ENCODE measurements around the gene PUSL1.

PUSL1 gene

GRCh38 chr1:1321477-1321876 is 13.1 kb downstream of the PUSL1 start:
- in situ Hi-C loops (cut with HindIII; ENCODE audit: low sequenced_read_pairs): no loop called here

- in situ Hi-C loops (cut with HindIII; ENCODE audit: low sequenced_read_pairs): no loop called here
Observed at GRCh38 chr1:1322418-1322817, 14.0 kb downstream of the PUSL1 start.

GRCh38 chr1:1322952-1323351 is 14.6 kb downstream of the PUSL1 start:
- in situ Hi-C loops (cut with HindIII; ENCODE audit: low sequenced_read_pairs): no loop called here

- in situ Hi-C loops (cut with HindIII; ENCODE audit: low sequenced_read_pairs): no loop called here
Observed at GRCh38 chr1:1324084-1324523, 15.7 kb downstream of the PUSL1 start.

DNA sequence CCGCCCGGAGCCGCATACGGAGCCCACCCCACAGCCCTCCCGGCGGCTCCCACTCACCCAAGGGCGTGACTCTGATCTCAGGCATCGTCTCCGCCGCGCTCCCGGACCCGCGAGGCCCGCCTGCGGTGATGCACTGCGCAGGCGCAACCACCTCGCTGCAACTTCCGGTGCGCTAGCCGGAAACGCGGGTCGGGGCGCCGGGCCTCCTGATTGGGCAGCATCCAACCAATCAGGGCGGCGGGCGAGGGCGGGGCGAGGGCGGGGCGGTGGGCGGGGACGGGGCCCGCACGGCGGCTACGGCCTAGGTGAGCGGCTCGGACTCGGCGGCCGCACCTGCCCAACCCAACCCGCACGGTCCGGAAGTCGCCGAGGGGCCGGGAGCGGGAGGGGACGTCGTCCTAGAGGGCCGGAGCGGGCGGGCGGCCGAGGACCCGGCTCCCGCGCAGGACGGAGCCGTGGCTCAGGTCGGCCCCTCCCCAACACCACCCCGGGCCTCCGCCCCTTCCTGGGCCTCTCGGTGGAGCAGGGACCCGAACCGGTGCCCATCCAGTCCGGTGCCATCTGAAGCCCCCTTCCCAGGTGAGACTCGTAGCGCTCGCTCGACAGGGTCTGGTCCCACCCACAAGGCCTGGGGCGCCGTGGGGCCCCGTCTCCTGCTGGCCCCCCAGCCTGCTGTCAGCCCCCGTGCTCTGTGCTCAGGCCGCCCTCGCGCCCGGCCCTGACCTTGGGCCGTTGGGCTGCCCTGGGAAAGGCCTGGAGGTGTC is 16.3 kb downstream of the PUSL1 start, which contains the start of the genes CPTP and INTS11:
Gene CPTP (plus strand): TSS at position 279 of the 764 bp plus-strand sequence. CDS start 2,109 bp downstream, outside the sequence.
Gene INTS11 (minus strand): TSS at position 137 of the 764 bp plus-strand sequence. CDS start 52 bp downstream, at position 85.
- in situ Hi-C loops (cut with HindIII; ENCODE audit: low sequenced_read_pairs): no loop called here

GRCh38 chr1:1325288-1326074 is 17.1 kb downstream of the PUSL1 start:
- in situ Hi-C loops (cut with HindIII; ENCODE audit: low sequenced_read_pairs): no loop called here

DNA sequence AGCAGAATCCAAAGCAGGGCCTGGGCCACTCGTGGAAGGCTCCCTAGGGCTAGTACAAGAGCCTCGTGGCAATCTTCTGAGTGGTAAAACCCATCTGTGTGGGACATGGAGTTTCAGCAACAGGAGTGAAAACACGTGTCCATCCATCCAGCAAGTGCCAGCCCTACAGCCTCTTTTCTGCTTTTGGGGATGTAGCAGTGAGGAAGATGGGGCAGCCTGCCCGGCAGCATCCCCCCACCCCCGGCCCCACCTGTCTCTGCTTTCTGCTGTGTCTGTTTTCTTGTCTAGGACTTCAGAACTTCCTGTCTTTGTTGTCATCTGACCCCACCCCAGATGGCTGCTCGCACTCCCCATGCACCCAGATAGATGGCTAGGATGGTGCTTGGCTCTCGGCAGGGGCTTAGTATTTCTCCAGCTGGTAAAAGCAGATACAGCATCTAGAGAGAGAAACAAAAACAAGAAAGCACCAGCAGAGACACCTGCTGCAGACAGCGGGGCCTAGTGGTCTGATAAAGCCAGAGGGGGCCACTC is 17.7 kb downstream of the PUSL1 start:
- in situ Hi-C loops (cut with HindIII; ENCODE audit: low sequenced_read_pairs): no loop called here

- in situ Hi-C loops (cut with HindIII; ENCODE audit: low sequenced_read_pairs): no loop called here
Observed at GRCh38 chr1:1327291-1327690, 18.9 kb downstream of the PUSL1 start.

- in situ Hi-C loops (cut with HindIII; ENCODE audit: low sequenced_read_pairs): no loop called here
Observed at GRCh38 chr1:1328254-1328653, 19.9 kb downstream of the PUSL1 start.

GRCh38 chr1:1329304-1330210 is 21.2 kb downstream of the PUSL1 start:
- in situ Hi-C loops (cut with HindIII; ENCODE audit: low sequenced_read_pairs): no loop called here

DNA sequence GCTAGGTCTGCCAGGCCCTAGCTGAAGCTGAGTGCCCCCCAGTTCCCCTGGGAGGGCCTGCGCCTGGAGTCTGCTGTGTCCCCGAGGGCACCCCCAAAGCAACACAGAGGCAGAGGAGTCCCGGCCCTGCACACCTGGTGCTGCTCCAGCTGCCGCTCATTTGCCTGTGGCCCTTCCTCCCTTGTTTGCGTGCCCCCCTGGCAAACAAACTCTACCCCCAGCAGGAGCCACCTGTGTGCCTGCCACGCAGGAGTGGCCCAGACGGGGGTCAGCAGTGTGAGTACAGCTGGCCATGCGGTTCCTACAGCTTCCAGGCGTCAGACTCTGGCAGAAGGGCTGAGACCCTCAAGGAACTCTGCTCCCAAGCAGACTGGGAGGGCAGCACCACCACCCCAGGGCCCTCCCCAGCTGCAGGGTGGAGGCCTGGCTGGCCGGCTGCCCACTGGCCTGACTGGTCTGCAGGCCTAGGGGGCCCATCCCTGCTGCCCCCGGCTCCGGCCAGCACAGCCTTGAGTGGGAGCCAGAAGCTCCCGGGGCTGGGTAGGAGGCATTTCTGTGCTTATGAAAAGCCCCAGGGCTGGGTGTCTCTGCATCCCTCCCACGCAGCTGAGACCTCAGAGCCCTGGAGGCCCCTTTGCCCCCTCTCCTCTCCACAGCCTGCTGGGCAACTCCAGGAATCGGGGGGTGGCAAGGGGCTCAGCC is 22.1 kb downstream of the PUSL1 start:
- in situ Hi-C loops (cut with HindIII; ENCODE audit: low sequenced_read_pairs): no loop called here

GRCh38 chr1:1331068-1331965 is 22.9 kb downstream of the PUSL1 start, which contains the start of gene TAS1R3:
Gene TAS1R3, plus strand, starts transcription at chr1:1331280. Its CDS starts 66 bp downstream, at chr1:1331346.
- in situ Hi-C loops (cut with HindIII; ENCODE audit: low sequenced_read_pairs): no loop called here

- in situ Hi-C loops (cut with HindIII; ENCODE audit: low sequenced_read_pairs): no loop called here
Observed at GRCh38 chr1:1332031-1332755, 23.8 kb downstream of the PUSL1 start.

- in situ Hi-C loops (cut with HindIII; ENCODE audit: low sequenced_read_pairs): no loop called here
Observed at GRCh38 chr1:1332774-1333480, 24.5 kb downstream of the PUSL1 start.

- in situ Hi-C loops (cut with HindIII; ENCODE audit: low sequenced_read_pairs): no loop called here
Observed at GRCh38 chr1:1333551-1334241, 25.3 kb downstream of the PUSL1 start.

- in situ Hi-C loops (cut with HindIII; ENCODE audit: low sequenced_read_pairs): no loop called here
Observed at GRCh38 chr1:1334835-1335234, 26.4 kb downstream of the PUSL1 start.

- in situ Hi-C loops (cut with HindIII; ENCODE audit: low sequenced_read_pairs): no loop called here
Observed at GRCh38 chr1:1335283-1335682, 26.9 kb downstream of the PUSL1 start.

All from DLD1 (cell line).